H1 (cell line): ENCODE measurements around the gene NEU3. TPM values are rescaled to one million over a fixed set of nuclear protein-coding genes. Genes with fewer than 3 reads are reported as not detected.

Source experiments
- ASH2L ChIP-seq: fragments of 200-600, 300-600 bp; sonication (generic); IDR thresholded peaks from one replicate; pipeline ENCODE4 v1.7.1; 2017; ENCODE audit warnings: low read length
- CHD1 ChIP-seq: IDR thresholded peaks from 2 replicates; pipeline ENCODE4 v1.6.1; 2012; ENCODE audit warnings: low read depth, low read length, improper control_type of control experiment
- CHD7 ChIP-seq: fragments of 300-600 bp; sonication (generic); IDR thresholded peaks from 2 replicates; pipeline ENCODE4 v1.7.1; 2012; ENCODE audit warnings: low read length, moderate library complexity, mild to moderate bottlenecking, inconsistent platforms; ENCODE audit not compliant: insufficient replicate concordance
- CTCF ChIP-seq, 3 experiments: IDR thresholded peaks; 1 replicate in 2 of 3; 2 replicates in 1 of 3; pipeline versions ENCODE4 v1.5.1 to v1.6.1; 2011; ENCODE audit warnings: low read length in 3 of 3, mild to moderate bottlenecking in 3 of 3, inconsistent platforms in 2 of 3, low read depth in 1 of 3, moderate library complexity in 1 of 3; ENCODE audit not compliant: insufficient read depth in 1 of 3; ENCODE audit errors: control extremely low read depth in 1 of 3
- JUN ChIP-seq: IDR thresholded peaks from 2 replicates; pipeline ENCODE4 v1.6.1; 2011; ENCODE audit warnings: low read depth, mild to moderate bottlenecking, improper control_type of control experiment, low read length
- KDM5A ChIP-seq: fragments of 200-600 bp; IDR thresholded peaks from 2 replicates; pipeline ENCODE4 v1.7.1; 2012; ENCODE audit warnings: mild to moderate bottlenecking, low read length, inconsistent platforms, mixed read lengths
- MAFK ChIP-seq: IDR thresholded peaks from 2 replicates; pipeline ENCODE4 v1.6.1; 2012; ENCODE audit warnings: low read depth, mild to moderate bottlenecking, improper control_type of control experiment, low read length
- NANOG ChIP-seq: IDR thresholded peaks from 2 replicates; pipeline ENCODE4 v1.6.1; 2011; ENCODE audit warnings: low read length, low read depth, mild to moderate bottlenecking, inconsistent platforms; ENCODE audit not compliant: insufficient read depth, poor library complexity, severe bottlenecking
- SP4 ChIP-seq: IDR thresholded peaks from 2 replicates; pipeline ENCODE4 v1.6.1; 2012; ENCODE audit warnings: low read length, inconsistent platforms
- TBP ChIP-seq: IDR thresholded peaks from 2 replicates; pipeline ENCODE4 v1.6.1; 2011; ENCODE audit warnings: low read depth, low read length, improper control_type of control experiment
- polyA plus RNA-seq, 7 experiments: library from polyadenylated mRNA; depleted of rRNA in 3 of 7; stranded (reverse) in 5 of 7; unstranded in 2 of 7; fragments of >200 nt in 5 of 7; fragments of 200-250 nt in 2 of 7; gene quantifications; 1 replicate in 5 of 7; 2 replicates in 1 of 7; 4 replicates in 1 of 7; pipeline versions ENCODE4 v1.2.1 to v1.2.3, GENCODE V29; 2011 to 2013; ENCODE audit warnings: missing spikeins in 2 of 7, mixed read lengths in 2 of 7
- total RNA-seq: library from RNA; stranded (reverse); fragmentation: NEBNext Ultra II Directional; extraction: Animal tissue kit (Norgen Biotek cat#: 25700); gene quantifications from 2 replicates; pipeline ENCODE4 v1.2.1, GENCODE V29; 2021

Gene NEU3
- total and polyA plus RNA-seq, 2 of the 8 experiments (the other 6 are each of a cell fraction or from before 2014, with no cell fraction given) = 8.9 to 15.6 TPM

- TF ChIP-seq CHD7 = no peak
- no peak for TF ChIP-seq SP4
- no peak for TF ChIP-seq TBP
- TF ChIP-seq MAFK = no peak
- TF ChIP-seq ASH2L = no peak
- no peak for TF ChIP-seq KDM5A
- no peak for TF ChIP-seq CTCF (IDR thresholded peaks at IDR 0.05; ENCODE audit: control extremely low read depth in 1 of 3, insufficient read depth in 1 of 3, low read depth in 1 of 3, low read length in 3 of 3)
- no peak for TF ChIP-seq NANOG
- TF ChIP-seq CHD1 = no peak
- TF ChIP-seq JUN = no peak
Observed at GRCh38 chr11:74966651-74967050, 22.1 kb upstream of the NEU3 start (continued).
